GM19238 (cell line): ENCODE measurements around the gene BCKDHA.
"Not testable (repeated sequence)": the region's sequence is repeated elsewhere in the genome, so short reads cannot be mapped to it uniquely, and the experiment has no call there.

Experiments used
- DNase-seq: peaks from one replicate; pipeline ENCODE4 v3.0.0; 2011; ENCODE audit warnings: low spot score; ENCODE audit not compliant: insufficient read length

The BCKDHA gene

DNA sequence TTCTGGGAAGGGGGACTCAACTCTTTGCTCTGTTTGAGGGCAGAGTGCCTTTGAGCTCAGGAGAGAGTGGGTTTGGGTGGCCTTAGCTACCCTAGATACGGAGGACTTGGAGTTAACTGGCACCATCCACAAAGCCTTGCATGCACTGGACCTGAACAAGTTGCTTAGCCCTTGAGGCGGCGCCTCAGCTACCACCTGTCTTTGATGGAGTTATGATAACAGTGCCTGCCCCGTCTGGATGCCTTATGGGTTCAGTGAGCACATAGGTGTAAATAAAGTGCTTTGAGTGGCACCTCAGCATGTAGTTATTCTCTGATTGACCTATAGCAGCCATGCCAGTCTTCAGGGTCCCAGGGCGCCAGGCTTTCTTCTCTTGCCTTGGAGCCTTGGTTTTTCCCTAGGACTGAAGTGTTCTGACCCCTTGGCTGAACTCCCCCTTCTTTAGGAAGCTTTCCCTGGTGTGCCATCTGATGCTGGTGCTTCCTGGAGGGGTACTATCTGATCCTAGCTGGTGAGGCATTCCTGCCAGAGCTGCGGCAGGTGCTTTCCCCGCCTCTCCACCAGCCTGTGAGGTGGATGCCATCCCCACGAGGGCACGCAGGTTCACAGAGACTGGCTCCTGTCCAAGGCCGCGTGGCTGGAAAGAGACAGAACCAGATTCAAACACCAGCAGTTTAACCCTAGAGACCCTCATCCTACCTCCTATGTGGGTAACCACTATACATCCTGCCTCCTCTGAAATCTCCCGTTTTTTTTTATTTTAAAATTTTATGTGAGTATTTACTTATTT is 5.8 kb downstream of the BCKDHA start:
- no peak for DNase-seq

DNA sequence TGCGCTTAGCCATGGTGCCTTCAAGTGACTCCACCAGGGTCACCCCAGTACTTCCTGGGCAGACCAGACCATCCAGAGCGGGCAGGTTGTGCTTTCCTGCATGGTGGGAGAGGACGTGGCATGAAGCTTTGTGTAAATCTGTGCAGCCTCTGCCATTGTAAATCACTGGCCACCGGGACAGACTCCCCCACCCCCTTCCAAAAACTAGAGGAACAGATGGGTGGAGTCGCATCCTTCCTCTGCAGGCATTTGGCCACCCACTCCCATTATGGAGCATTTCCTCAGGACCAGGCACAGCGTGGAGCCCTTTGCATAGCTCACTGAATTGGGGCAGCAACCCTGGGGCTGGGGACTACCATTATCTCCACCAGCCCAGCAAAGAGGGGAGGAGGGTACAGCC is 8.2 kb downstream of the BCKDHA start:
- DNase-seq, result no peak

DNA sequence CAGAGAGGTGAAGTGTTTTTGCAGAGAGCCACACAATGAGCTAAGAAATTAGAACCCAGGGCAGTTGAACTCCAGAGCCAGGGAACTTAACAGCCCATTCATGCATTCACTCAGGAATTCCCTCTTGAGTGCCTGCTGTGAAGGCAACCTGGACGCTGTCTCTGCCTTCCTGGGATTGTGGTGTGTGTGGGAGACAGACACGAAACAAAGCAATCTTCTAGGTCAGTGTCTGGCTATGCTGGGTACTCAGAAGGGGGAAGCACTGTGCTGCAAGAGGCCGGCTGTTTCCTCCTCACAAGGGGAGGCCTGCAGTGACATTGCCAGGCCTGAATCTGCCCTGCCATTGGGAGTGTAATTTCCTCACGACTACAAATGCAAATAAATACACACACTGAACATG is 9.7 kb downstream of the BCKDHA start:
- DNase-seq, result no peak

DNA sequence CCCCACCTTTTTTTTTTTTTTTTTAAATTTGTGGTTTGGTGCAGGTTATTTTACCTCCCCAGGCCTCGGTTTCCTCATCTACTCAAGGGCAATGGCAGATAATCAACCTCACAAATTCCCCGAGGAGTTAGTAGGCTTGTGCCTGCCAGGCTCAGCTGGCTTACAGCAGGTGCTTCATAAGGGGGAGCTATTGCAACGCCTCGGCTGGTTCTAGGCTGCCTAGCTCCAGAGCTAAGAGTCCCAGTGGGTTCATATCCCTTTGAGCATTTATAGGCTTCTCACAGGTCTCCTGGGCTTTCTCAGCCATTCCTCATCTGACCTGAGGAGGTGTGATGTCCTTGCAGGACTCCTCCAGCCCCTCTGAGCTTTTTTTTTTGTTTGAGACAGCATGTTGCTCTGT is 10.6 kb downstream of the BCKDHA start:
- no peak for DNase-seq

DNA sequence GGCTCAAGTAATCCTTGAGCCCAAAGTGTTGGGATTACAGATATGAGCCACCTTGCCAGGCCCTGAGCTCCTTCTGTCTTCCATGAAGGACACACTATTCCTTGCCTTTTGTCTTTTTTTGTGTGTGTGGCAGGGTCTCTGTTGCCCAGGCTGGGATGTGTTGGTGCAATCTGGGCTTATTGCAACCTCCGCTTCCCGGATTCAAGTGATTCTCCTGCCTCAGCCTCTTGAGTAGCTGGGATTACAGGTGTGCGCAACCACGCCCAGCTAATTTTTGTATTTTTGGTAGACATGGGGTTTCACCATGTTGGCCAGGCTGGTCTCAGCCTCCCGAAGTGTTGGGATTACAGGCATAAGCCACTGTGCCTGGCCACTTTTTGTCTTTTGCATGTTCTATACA is 11.2 kb downstream of the BCKDHA start:
- DNase-seq, result not testable (repeated sequence)

DNA sequence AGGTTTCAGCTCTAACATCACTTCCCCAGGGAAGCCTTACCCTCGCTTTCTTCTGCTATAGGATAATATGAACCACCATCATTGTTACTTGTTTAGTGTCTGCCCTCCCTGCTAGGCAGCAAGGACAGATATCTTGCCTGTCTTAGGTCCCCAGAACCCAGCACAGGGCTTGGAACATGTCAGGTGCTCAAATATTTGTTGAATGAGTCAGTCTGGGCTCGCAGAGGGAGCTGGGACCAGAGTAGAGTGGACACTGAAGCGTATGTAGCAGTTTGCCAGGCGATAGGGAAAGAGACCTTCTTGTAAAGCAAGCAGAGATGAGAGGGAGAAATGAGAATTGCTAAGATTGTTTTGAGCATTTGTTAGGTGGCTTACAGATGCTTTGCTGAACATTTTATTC is 11.7 kb downstream of the BCKDHA start:
- DNase-seq, result no peak

DNA sequence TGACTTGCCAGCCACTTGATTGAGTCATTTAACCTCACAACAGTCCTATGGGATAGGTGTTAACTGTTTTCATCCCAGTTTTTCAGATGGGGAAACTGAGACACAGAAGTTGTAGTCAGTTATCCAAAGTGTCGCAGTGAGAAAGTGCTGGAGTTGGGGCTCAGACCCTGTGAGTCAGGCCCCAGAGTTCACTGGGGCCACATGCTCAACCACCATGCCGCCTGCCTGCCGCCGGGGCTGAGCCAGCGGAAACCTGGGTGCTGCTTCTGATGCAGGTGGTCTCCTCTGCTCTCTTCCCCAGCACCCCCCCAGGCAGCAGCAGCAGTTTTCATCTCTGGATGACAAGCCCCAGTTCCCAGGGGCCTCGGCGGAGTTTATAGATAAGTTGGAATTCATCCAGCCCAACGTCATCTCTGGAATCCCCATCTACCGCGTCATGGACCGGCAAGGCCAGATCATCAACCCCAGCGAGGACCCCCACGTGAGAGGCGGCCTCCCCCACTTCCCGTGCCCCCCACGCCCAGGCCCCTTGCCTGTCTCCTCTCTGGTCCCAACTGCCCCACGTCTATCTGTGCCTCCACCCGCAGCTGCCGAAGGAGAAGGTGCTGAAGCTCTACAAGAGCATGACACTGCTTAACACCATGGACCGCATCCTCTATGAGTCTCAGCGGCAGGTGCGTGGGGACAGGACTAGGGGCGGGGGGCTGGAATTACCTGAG is 12.9 kb downstream of the BCKDHA start:
- DNase-seq, result no peak

DNA sequence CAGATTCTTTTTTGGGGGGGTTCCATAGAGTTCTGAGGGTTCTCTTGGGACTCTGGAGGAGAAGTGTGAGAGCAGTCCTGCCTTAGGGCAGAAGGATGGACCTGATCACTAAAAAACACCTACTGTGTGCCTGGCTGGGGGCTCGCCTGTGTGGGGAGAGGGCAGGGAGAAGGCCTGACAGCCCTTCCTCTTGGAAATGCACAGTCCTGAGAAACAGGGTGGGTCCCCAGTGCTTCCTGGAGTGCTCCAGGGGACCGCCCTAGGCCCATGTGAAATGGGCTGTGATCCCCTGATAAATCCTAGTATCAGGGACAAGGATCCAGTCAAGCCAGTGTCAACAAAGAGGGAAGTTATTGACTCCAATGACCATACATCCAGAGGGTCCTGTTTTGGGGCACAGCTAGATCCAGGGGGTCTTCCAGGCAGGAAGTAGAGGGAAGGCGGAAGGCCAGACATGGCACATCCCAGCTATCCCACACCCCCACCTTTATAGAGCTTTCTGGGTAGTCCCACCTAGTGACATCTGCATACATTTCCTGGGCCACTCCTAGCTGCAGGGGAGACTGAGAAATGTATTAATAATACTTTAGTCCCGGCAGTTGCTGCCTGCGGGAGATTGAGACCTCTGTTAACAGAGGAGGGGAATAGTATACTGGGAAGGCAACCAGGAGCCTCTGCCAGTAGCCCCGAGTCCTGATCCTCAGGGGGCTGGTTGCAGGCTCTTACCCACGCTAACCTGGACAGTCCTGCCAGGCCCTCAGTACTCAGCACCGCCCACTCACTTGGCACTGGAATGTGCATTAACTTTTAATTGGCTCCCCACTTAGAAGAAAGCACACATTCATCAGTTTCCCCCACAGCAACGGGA is 13.7 kb downstream of the BCKDHA start:
- DNase-seq, result no peak

DNA sequence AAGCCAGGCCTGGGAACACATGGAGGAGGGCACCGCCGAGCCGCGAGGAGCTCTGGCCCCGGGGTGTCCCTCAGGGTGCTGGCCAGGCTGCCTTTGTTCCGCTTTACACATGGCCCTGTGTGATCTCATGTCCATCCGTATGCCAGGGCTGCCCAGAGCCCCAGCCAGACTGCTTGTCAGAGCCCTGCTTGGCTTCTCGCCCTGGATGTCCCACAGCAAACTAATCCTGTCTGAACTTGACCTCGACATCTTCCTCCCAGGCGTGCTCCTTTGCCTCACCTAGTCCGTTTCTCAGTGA is 14.3 kb downstream of the BCKDHA start:
- no peak for DNase-seq

DNA sequence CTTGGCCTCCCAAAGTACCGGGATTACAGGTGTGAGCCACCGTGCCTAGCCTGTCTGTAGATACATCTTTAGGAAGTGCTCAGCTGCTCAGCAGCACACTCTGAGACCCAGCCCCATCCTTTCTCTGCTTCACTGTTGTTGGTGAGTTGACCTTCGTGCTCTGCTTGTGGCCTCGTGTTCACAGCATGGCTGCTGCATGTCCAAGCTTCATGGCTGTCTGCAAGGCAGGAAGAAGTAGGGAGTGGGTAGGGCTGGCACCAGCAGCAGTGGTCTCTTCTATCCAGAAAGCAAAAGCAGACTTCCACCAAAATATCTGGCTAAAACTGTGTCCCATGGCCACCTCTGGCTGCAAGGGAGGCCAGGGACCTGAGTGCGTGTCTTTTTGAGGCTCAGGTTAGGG is 15.3 kb downstream of the BCKDHA start:
- no peak for DNase-seq

DNA sequence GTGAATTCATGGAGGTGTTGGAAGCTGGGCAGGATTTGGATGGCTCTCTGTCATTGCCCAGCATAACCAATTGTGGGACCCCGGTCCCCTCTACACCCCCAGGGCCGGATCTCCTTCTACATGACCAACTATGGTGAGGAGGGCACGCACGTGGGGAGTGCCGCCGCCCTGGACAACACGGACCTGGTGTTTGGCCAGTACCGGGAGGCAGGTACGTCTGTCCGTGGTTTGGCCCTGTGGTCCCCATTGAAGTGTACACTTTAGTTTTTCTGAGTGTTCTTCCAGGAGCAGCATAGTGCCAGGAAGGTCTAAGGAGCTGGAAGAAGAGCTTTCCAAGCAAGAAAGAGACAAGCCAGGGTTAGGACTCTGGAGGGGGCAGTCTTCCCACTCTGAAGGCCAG is 16.3 kb downstream of the BCKDHA start:
- no peak for DNase-seq

DNA sequence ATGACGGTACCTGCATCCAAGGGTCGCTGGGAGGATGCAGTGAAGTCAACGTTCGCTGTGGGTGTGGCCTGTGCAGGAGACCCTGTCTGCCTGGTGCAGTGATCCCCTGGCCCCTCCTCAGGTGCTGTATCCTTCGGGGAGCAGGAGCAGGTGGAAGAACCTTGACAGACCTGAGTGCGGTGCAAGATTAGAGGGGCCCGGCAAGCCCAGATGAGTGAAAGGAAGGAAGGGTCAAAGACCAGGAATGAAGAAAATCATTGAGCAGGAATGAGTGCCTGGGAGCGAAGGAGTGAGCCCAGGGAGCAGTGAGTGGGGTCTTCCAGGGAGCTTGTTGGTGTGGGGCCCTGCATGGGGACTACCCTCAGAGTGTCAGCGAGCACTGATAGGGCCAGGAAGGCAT is 16.8 kb downstream of the BCKDHA start:
- DNase-seq, result no peak

DNA sequence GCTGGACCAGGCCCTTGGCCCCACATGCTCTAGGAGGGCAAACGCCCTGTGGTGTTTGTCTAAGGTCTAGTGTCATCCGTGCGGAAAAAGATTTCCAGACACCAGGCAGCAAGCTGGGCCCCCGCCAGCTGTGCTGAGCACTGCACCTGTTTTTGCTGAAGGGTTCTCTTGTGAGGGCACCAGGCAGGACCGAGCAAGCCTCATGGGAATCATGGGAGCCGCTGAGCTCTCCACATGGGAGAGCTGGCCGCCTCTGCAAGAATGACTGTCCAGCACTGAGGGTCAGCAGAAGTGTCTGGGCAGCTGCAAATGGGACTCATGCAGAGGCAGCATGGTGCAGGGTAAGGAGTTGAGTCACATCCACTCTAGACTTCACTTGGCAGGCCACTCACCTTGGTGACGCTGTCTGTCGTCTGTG is 17.5 kb downstream of the BCKDHA start:
- no peak for DNase-seq

DNA sequence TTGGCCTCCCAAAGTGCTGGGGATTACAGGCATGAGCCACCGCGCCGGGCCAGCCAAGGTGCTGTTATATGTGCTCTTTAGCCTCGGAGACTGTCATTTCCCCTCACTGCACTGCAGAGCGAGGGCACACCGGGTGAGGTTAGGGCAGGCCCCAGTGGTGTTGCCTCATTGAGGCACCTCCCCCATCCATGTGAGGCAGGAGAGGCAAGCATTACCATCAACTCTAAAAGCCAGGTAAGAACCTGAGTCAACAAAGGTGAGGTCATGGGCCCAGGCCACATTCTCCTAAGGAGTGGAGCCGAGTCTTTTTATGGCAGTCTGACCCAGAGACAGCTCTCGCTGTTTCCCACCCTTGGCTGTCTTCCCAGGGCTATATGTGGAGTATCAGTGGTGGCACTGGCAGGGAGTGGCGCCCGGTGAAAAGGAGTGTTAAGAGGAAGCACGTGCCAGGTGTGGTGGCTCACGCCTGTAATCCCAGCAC is 18.6 kb downstream of the BCKDHA start:
- DNase-seq, result no peak

DNA sequence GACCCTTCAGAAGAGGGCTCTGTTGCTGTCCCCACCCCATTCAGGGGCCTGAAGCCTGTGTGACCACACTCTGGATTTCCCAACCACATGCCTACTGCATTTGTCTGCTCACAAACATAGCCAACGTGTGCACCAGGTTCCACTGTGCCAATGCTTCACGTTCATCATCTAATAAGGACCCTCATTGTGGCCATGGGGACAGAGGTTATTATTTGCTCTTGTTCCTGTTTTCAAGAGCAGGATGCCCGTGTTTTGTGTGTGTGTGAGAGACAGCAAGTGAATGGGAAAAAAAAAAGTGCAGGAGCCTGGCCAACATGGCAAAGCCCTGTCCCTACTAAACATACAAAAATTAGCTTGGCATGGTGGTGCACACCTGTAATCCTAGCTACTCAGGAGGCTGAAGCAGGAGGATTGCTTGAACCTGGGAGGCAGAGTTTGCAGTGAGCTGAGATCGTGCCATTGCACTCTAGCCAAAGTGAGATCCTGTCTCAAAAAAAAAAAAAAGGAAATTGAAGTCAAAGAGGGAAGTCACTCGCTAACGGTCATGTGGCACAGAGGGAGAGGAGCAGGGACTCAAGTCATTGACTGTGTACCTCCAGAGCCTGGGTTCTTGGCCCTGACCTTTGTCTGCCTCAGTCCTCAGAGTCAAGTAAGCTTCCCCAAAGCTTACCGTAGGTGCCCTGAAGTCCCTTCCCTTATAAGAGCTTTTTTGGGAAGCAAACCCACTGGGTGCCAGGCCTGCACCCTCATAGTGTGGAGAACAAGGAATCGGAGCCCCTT is 22.7 kb downstream of the BCKDHA start:
- no peak for DNase-seq

DNA sequence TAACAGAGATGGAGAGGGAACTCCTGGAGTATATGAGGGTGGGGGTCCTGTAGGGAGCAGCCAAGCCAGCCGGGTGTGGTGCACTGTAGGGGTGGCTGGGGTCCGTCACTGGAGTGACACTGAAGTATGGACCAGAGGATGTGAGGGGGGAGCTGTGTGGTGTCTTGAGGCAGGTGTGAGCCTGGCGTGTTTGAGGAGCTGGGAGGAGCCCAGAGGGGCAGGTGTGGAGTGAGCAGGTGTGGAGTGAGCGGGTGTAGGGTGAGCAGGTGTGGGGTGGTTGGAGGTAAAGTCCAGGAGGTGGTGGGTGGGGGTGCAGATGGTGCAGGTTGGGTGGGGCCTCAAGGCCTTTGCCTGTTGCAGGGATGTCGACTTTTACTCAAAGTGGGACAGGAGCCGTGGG is 23.7 kb downstream of the BCKDHA start:
- no peak for DNase-seq

DNA sequence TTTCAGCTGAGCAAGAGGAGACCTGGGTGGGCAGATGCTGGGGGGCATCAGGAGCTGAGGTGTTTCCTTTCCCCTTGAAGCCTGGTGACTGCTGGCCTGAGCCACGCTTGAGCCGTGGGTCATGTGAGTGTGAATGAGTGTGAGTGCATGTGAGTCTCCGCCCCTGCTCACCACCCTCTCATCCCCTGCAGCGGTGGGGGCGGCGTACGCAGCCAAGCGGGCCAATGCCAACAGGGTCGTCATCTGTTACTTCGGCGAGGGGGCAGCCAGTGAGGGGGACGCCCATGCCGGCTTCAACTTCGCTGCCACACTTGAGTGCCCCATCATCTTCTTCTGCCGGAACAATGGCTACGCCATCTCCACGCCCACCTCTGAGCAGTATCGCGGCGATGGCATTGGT is 24.4 kb downstream of the BCKDHA start:
- no peak for DNase-seq

DNA sequence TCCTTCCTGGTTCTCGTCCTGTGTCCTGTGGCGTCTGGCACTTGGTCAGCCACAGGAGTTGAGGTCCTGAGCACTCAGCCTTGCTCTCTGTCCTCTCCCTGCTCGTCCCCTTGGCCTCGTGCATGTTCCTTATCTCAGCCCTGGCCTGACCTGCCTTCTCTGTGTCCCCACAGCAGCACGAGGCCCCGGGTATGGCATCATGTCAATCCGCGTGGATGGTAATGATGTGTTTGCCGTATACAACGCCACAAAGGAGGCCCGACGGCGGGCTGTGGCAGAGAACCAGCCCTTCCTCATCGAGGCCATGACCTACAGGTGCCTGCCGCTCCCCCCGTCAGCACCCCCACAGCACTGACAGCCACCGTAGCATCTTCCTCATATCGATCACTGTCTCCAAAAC is 24.8 kb downstream of the BCKDHA start:
- no peak for DNase-seq

DNA sequence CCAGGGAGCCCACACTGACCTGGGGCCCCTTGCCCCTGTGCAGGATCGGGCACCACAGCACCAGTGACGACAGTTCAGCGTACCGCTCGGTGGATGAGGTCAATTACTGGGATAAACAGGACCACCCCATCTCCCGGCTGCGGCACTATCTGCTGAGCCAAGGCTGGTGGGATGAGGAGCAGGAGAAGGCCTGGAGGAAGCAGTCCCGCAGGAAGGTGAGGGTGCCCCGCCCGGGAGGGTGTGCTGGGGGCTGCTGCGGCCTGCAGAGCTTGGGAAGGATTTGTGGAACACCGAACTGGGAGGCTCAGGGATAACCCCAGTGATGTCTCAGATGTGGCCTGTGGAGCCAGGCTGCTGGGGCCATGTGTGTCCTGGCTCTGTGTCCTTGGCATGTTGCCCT is 25.3 kb downstream of the BCKDHA start:
- no peak for DNase-seq

DNA sequence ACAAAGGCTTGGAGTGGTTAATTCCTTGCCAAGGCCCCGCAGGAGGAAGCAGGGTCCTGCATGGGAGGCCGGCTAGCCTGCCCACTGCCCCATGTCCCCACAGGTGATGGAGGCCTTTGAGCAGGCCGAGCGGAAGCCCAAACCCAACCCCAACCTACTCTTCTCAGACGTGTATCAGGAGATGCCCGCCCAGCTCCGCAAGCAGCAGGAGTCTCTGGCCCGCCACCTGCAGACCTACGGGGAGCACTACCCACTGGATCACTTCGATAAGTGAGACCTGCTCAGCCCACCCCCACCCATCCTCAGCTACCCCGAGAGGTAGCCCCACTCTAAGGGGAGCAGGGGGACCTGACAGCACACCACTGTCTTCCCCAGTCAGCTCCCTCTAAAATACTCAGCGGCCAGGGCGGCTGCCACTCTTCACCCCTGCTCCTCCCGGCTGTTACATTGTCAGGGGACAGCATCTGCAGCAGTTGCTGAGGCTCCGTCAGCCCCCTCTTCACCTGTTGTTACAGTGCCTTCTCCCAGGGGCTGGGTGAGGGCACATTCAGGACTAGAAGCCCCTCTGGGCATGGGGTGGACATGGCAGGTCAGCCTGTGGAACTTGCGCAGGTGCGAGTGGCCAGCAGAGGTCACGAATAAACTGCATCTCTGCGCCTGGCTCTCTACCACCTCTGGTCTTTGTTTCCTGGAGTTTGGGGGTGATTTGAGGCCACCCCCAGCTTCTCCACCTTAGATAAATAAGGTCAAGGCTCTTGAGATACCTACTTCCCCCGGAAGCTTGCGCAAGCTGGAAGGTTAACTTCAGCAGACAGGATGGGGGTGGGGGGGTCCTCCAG is 26.9 kb downstream of the BCKDHA start:
- DNase-seq, result no peak
